GM12873 (cell line): ENCODE measurements around the gene SLC47A1.

ENCODE experiments used
- CTCF ChIP-seq: IDR thresholded peaks from 2 replicates; pipeline ENCODE4 v1.5.1; 2012; ENCODE audit warnings: low read depth, mild to moderate bottlenecking, moderate library complexity, low read length, control low read depth; ENCODE audit not compliant: insufficient read depth; ENCODE audit errors: missing control alignments

The SLC47A1 gene

GRCh38 chr17:19513897-19514488 lies 19.7 kb upstream of the SLC47A1 start:
- peak; percentile 90 for TF ChIP-seq CTCF

- TF ChIP-seq CTCF: no peak
Measured at GRCh38 chr17:19517699-19518098, 16.0 kb upstream of the SLC47A1 start.

DNA sequence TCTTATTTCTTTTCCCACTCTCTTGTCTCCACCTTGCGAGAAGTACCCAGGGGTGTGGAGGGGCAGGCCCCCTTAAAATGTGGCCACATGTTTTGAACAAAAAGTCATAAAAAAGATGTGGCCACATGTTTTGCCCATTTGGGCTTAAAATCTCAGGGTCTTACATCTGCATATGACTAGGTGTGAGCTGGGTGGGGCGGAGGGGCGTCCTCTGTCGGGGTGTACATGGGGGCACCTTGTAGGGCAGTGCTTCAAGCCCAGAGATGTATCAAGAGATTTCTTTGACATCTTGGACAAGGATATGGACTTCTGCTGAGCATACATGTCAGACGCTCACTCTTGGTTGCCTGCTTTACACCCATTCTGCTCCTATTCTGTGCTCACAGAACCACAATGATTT lies 13.0 kb upstream of the SLC47A1 start:
- no peak for TF ChIP-seq CTCF

DNA sequence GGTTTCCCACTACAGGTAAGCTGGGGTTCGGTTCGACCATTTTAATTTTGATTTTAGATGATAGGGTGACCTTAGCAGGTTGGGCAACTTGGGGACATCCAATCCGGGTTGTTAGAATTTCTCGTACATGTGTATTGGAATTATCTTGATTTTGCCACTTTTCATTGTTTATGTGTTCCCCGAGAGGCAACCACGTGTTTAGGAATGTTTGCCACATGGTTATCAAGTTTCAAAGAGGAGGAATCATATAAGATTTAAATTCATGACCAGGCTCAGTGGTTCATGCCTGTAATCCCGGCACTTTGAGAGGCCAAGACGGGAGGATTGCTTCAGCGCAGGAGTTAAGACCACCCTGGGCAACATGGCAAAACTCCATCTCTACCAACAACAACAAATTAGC lies 10.0 kb upstream of the SLC47A1 start:
- TF ChIP-seq CTCF: no peak

DNA sequence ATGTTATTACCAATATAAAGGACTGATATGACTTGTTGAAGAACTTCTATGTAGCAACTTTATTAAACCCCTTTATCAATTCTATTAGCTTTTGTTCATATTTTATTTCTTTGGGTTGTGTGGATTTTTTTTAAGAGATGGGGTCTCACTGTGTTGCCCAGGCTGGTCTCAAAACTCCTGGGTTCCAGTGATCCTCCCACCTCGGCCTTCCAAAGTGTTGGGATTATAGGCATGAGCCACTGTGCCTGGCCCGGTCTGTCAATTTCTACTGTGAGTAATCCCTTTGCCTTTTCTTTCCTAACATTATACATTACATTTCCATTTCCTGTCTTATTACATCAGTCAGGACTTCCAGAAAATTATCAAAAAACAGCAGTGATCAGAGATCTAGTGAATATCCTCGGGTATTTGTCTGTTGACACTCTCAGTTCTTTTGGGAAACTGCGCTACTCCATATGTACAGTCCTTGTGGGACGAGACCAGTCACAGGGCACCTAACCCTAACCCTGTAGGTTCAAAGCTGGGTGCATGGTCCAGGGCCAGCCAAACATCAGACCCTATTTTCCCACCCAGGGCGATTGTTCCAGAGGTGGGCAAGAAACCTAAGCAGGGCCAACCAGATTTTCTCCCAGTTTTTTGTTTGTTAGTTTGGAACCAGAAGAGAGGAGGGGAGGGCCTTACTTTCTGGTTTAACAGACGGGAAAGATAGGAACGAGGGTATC lies 1.7 kb upstream of the SLC47A1 start:
- no peak for TF ChIP-seq CTCF

GRCh38 chr17:19533036-19533717 lies 477 bp upstream of the SLC47A1 start:
- no peak for TF ChIP-seq CTCF

DNA sequence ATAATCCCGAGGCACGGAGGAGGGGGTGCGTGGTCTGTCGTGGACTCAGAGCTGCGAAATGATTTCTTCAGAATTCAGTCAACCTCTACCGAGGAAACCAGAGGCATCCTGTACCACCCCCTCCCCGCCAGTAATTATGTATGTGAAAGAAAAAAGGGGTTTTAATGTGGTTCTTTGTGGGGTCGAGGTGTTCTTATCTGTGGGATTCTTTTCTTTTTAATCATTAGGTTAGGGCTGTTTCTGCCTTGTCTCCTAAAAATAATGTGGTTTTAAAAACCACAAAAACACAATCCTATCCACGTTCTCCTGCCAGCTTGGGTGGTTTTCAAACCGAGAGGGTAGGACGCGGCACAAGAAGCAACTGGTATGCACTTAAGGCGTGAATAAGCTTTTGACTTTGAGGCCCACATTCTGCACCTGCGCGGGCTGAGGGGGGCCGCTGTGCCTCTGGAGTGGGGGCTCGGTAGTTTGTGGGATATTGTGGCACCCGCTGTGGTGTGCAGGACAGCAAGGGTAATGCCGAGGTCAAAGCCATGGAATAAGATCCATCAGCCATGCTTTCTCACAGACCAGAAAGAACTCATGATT lies 1.0 kb downstream of the SLC47A1 start:
- TF ChIP-seq CTCF: no peak
